Astrocyte (in vitro differentiated cells and primary cell): ENCODE data around the gene IGDCC3.

Experiments used
- CTCF ChIP-seq: IDR thresholded peaks from 2 replicates; pipeline ENCODE4 v1.5.1; 2011; ENCODE audit warnings: low read depth, mild to moderate bottlenecking, inconsistent platforms, low read length, moderate library complexity; ENCODE audit not compliant: insufficient read depth
- EZH2 ChIP-seq: IDR thresholded peaks from 2 replicates; pipeline ENCODE4 v1.6.1; 2012; ENCODE audit warnings: mild to moderate bottlenecking, low read length, inconsistent platforms; ENCODE audit not compliant: insufficient read depth

GRCh38 chr15:65307978-65308377, 69.8 kb downstream of the IGDCC3 start:
- TF ChIP-seq CTCF (no peak), EZH2 (no peak)
